K562 (cell line): ENCODE measurements around the gene PTGFR. TPM values are rescaled to one million over a fixed set of nuclear protein-coding genes. Genes with fewer than 3 reads are reported as not detected.

Experiments
- BCOR ChIP-seq: fragments of 450-650 bp; IDR thresholded peaks from 2 replicates; pipeline ENCODE4 v1.6.1; 2016
- CREM ChIP-seq: IDR thresholded peaks from 2 replicates; pipeline ENCODE4 v1.6.1; 2014; ENCODE audit warnings: antibody characterized with exemption, low read depth
- IRF9 ChIP-seq: fragments of 450-650 bp; IDR thresholded peaks from 2 replicates; pipeline ENCODE4 v1.6.1; 2016; ENCODE audit warnings: missing biosample characterization, missing genetic modification characterization
- MAX ChIP-seq: sonication (generic); formaldehyde crosslinking; IDR thresholded peaks from 2 replicates; pipeline ENCODE4 v1.9.0; 2022; ENCODE audit warnings: mild to moderate bottlenecking, missing genetic modification reagents
- MNT ChIP-seq, 2 experiments: fragments of 450-650 bp; conservative IDR thresholded peaks; 2 replicates each; pipeline ENCODE4 v1.6.1; 2017; ENCODE audit warnings: mild to moderate bottlenecking in 2 of 2, moderate library complexity in 2 of 2
- NR3C1 ChIP-seq: sonication (generic); formaldehyde crosslinking; IDR thresholded peaks from 2 replicates; pipeline ENCODE4 v1.8.1; 2022; ENCODE audit warnings: missing genetic modification reagents
- PHF21A ChIP-seq: fragments of 450-650 bp; IDR thresholded peaks from 2 replicates; pipeline ENCODE4 v1.6.1; 2017; ENCODE audit warnings: low read depth, borderline replicate concordance
- RNF219 ChIP-seq: fragments of 250-450 bp; sonication (Bioruptor Pico); IDR thresholded peaks from 2 replicates; pipeline ENCODE4 v1.5.0; 2022; ENCODE audit warnings: mild to moderate bottlenecking
- THRB ChIP-seq: fragments of 450-650 bp; formaldehyde crosslinking; conservative IDR thresholded peaks from 2 replicates; pipeline ENCODE4 v1.4.0; 2022; ENCODE audit warnings: mild to moderate bottlenecking, missing genetic modification characterization
- TSC22D4 ChIP-seq: fragments of 450-650 bp; IDR thresholded peaks from 2 replicates; pipeline ENCODE4 v1.6.1; 2016; ENCODE audit warnings: missing genetic modification characterization, missing biosample characterization, control low read depth
- ZKSCAN3 ChIP-seq: fragments of 250-450 bp; sonication (Bioruptor Pico); IDR thresholded peaks from 2 replicates; pipeline ENCODE4 v1.4.0; 2020
- ZNF707 ChIP-seq: fragments of 250-450 bp; sonication (Bioruptor Pico); conservative IDR thresholded peaks from 2 replicates; pipeline ENCODE4 v1.8.0; 2022; ENCODE audit warnings: inconsistent platforms, mild to moderate bottlenecking, moderate library complexity
- ZNF79 ChIP-seq: fragments of 250-450 bp; sonication (Bioruptor Pico); IDR thresholded peaks from 2 replicates; pipeline ENCODE4 v1.4.0; 2020; ENCODE audit warnings: low read depth, mild to moderate bottlenecking, moderate library complexity
- polyA plus RNA-seq, 8 experiments: library from polyadenylated mRNA; depleted of rRNA in 4 of 8; stranded (reverse) in 5 of 8; unstranded in 3 of 8; fragments of >200 nt; fragmentation: Nextera tagmentation in 2 of 8; fragmentation: Illumina TruSeq in 1 of 8; extraction: Ambion mirVana in 2 of 8; extraction: Trizol in 1 of 8; gene quantifications; 2 replicates each; pipeline versions ENCODE4 v1.2.1 to v1.2.3, GENCODE V29; 2011 to 2014; ENCODE audit warnings: inconsistent platforms in 1 of 8, missing spikeins in 1 of 8
- total RNA-seq, 7 experiments: library from RNA; depleted of rRNA in 6 of 7; stranded (reverse); fragments of >200 nt in 6 of 7; fragmentation: Illumina TruSeq in 2 of 7; extraction: Trizol in 2 of 7; gene quantifications; 2 replicates each; pipeline versions ENCODE4 v1.2.1 to v1.2.3, GENCODE V29; 2011 to 2021; ENCODE audit warnings: low replicate concordance in 1 of 7

PTGFR gene
- total and polyA plus RNA-seq, 9 of the 15 experiments (the other 6 are each of a cell fraction or from before 2014, with no cell fraction given): 0.04 TPM; not detected in 8

- TF ChIP-seq MNT (conservative IDR thresholded peaks at IDR 0.05) (no peak), CREM (no peak), PHF21A (no peak), NR3C1 (CRISPR knock-in tag) (no peak), RNF219 (no peak), BCOR (no peak), ZNF707 (no peak), MAX (CRISPR knock-in tag) (no peak), THRB (CRISPR knock-in tag) (no peak), ZNF79 (CRISPR knock-in tag) (no peak), IRF9 (tag) (no peak), TSC22D4 (tag) (no peak), ZKSCAN3 (no peak)
Measured at GRCh38 chr1:78474092-78474491, 16.7 kb upstream of the PTGFR start (continued).
